Measurements from ENCODE around the gene MYCBP2. TPM values are rescaled to one million over a fixed set of nuclear protein-coding genes. Genes with fewer than 3 reads are reported as not detected.

The MYCBP2 gene
- total RNA-seq, 1 donor from 2014 or later = 233 TPM

DNA sequence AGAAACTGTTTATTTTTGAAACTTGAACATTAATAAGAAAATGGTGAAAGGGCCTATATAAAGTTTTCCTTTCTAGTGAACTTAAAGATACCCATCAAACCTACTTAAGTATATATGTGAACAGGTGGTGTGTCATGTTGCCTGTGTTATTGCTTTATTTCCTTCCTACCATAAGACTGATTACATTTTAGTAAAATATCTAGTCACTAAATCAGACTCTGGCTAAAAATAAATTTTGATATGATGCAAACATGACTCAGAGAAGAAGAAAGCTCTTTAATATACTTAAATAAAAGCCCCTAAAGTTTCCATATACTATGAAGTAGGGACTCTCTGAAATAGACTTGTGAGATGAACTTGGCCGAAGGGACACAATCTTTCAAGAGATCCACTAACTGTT, 264.8 kb downstream of the MYCBP2 start:
- Mint-ChIP-seq H3K27me3 (ENCODE audit: unreplicated experiment) (no peaks in the 10 kb centered on the region), H3K36me3 (ENCODE audit: unreplicated experiment) (no peaks in the 10 kb centered on the region), H3K4me1 (ENCODE audit: low read depth, unreplicated experiment) (no peaks in the 10 kb centered on the region), H3K4me3 (ENCODE audit: unreplicated experiment) (no peak overlapping the region), H3K9me3 (ENCODE audit: unreplicated experiment) (no peaks in the 10 kb centered on the region), H3K27ac (ENCODE audit: unreplicated experiment) (no peak overlapping the region)
- DNase-seq = no peak
- TF ChIP-seq, protein P1, sequence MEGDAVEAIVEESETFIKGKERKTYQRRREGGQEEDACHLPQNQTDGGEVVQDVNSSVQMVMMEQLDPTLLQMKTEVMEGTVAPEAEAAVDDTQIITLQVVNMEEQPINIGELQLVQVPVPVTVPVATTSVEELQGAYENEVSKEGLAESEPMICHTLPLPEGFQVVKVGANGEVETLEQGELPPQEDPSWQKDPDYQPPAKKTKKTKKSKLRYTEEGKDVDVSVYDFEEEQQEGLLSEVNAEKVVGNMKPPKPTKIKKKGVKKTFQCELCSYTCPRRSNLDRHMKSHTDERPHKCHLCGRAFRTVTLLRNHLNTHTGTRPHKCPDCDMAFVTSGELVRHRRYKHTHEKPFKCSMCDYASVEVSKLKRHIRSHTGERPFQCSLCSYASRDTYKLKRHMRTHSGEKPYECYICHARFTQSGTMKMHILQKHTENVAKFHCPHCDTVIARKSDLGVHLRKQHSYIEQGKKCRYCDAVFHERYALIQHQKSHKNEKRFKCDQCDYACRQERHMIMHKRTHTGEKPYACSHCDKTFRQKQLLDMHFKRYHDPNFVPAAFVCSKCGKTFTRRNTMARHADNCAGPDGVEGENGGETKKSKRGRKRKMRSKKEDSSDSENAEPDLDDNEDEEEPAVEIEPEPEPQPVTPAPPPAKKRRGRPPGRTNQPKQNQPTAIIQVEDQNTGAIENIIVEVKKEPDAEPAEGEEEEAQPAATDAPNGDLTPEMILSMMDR (IDR thresholded peaks at IDR 0.05; ENCODE audit: partially characterized antibody, unreplicated experiment) = no peak

GRCh38 chr13:77061362-77061761, 265.5 kb downstream of the MYCBP2 start:
- Mint-ChIP-seq H3K4me1 (ENCODE audit: low read depth, unreplicated experiment) (no peaks in the 10 kb centered on the region), H3K9me3 (ENCODE audit: unreplicated experiment) (no peaks in the 10 kb centered on the region), H3K4me3 (ENCODE audit: unreplicated experiment) (no peak overlapping the region), H3K27me3 (ENCODE audit: unreplicated experiment) (no peaks in the 10 kb centered on the region), H3K27ac (ENCODE audit: unreplicated experiment) (no peak overlapping the region), H3K36me3 (ENCODE audit: unreplicated experiment) (no peaks in the 10 kb centered on the region)
- no peak for DNase-seq
- TF ChIP-seq, protein P1 (IDR thresholded peaks at IDR 0.05; ENCODE audit: partially characterized antibody, unreplicated experiment) = no peak

DNA sequence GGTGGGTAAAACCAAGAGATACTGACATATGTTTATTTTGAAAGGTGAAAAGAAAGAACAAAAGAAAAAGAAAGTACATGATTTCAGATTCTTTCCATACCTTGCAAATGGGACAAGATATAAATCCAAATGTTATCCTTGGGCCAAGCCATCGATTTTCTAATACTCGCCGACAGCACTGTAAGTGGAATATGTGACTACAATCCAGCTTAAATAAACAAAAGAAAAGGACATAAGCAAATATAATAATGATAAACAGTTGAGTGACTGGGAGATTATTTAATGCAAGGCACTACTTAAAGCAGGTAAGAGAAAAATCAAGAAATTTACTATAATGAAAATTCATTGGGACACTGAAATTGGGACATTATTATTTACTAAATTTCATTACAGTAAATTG, 270.0 kb downstream of the MYCBP2 start:
- Mint-ChIP-seq H3K9me3 (ENCODE audit: unreplicated experiment) (peaks cover 2% of the 10 kb centered on the region), H3K4me3 (ENCODE audit: unreplicated experiment) (no peak overlapping the region), H3K36me3 (ENCODE audit: unreplicated experiment) (no peaks in the 10 kb centered on the region), H3K27ac (ENCODE audit: unreplicated experiment) (peak overlapping the region; percentile 50), H3K27me3 (ENCODE audit: unreplicated experiment) (peaks cover 2% of the 10 kb centered on the region), H3K4me1 (ENCODE audit: low read depth, unreplicated experiment) (no peaks in the 10 kb centered on the region)
- TF ChIP-seq, protein P1 (IDR thresholded peaks at IDR 0.05; ENCODE audit: partially characterized antibody, unreplicated experiment) = no peak
- DNase-seq = no peak

GRCh38 chr13:77056382-77056781, 270.5 kb downstream of the MYCBP2 start:
- Mint-ChIP-seq H3K36me3 (ENCODE audit: unreplicated experiment) (no peaks in the 10 kb centered on the region), H3K4me3 (ENCODE audit: unreplicated experiment) (no peak overlapping the region), H3K4me1 (ENCODE audit: low read depth, unreplicated experiment) (no peaks in the 10 kb centered on the region), H3K27me3 (ENCODE audit: unreplicated experiment) (peaks cover 2% of the 10 kb centered on the region), H3K27ac (ENCODE audit: unreplicated experiment) (peak overlapping the region; percentile 50), H3K9me3 (ENCODE audit: unreplicated experiment) (peaks cover 2% of the 10 kb centered on the region)
- TF ChIP-seq, protein P1 (IDR thresholded peaks at IDR 0.05; ENCODE audit: partially characterized antibody, unreplicated experiment) = no peak
- no peak for DNase-seq

DNA sequence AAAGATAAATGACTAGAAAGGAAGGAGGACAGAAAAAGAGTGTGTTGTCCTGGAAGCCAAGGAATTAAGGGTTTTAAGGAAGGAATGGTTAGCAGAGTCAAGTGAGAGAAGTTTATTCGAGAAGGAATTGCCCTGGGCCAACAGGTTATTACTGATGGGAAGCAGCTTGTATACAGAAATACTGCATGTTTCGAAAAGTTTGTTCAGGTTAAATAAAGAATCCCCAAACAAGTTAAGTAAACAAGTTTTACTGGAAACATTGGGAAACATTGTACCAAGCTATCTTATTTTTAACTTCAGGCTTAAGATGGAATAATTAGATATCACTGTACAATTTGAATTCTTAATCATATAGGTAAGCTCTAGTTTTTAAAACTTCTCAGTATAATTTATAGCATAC, 271.7 kb downstream of the MYCBP2 start:
- Mint-ChIP-seq H3K4me1 (ENCODE audit: low read depth, unreplicated experiment) (no peaks in the 10 kb centered on the region), H3K27ac (ENCODE audit: unreplicated experiment) (no peak overlapping the region), H3K36me3 (ENCODE audit: unreplicated experiment) (no peaks in the 10 kb centered on the region), H3K4me3 (ENCODE audit: unreplicated experiment) (no peak overlapping the region), H3K9me3 (ENCODE audit: unreplicated experiment) (peaks cover 2% of the 10 kb centered on the region), H3K27me3 (ENCODE audit: unreplicated experiment) (peaks cover 2% of the 10 kb centered on the region)
- DNase-seq = no peak
- TF ChIP-seq, protein P1 (IDR thresholded peaks at IDR 0.05; ENCODE audit: partially characterized antibody, unreplicated experiment) = no peak
